GM04504 (cell line): Measurements from ENCODE around the gene SSC5D.

Experiments
- DNase-seq: peaks from one replicate; pipeline ENCODE4 v3.0.0-alpha.2; 2012; ENCODE audit warnings: low read depth

The SSC5D gene

DNA sequence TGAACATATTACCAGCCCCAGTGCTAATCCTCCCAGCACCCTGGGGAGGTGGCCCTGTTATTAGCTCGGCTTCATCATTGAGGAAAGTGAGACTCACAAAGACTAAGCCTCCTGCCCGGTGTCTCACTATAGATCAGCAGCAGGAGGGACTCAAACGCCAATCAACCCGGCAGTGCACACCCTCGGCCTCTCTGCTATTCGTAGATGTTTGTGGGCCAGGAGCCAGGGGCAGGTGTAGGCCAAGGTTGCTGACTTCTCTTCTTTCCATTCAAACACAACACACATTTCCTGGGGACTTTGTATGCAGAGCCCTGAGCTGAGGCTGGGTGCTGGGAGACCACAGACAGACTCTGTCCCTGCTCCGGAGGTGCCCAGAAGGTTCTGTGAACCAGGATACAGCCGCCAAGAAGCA is 66.5 kb downstream of the SSC5D start:
- no peak for DNase-seq

- DNase-seq, result no peak
Measured at GRCh38 chr19:55559684-55560083, 71.4 kb downstream of the SSC5D start.

- DNase-seq, result no peak
Measured at GRCh38 chr19:55563261-55563690, 75.0 kb downstream of the SSC5D start.

DNA sequence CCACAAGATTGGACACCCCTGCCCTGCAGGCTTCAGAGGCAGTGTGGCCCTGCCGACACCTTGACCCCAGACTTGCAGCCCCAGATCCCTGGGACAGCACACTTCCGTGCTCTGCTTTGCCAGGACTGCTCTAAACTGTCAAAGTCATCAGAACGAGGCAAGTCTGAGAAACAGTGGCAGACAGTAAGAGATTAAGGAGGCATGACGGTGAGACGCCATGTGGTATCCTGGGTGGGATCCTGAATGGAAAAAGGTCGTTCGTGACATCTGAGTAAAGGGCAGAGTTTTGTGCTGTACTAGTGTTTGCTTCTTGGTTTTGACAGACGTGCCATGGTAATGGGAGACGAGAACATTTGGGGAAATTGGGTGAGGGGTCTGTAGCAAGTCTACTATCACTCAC is 78.6 kb downstream of the SSC5D start:
- DNase-seq, result no peak

DNA sequence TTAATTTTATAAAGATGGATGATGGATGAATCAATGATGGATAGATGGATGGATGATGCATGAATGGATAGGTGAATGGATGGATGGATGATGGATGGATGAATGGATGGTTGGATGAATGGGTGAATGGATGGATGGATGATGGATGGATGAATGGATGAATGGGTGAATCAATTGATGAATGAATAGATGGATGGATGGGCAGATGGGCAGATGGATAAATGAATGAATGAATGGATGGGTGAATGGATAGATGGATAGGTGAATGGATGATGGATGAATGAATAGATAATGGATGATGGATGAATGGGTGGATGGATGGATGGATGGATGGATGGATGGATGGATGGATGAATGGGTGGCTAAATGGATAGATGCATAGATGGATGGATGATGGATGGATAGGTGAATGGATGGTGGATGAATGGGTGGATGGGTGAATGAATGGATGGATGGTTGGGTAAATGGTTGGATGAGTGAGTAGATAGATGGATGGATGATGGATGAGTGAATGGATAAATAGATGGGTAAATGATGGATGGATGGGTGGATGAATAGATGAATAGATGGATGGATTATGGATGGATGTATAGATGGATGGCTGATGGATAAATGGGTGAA is 79.6 kb downstream of the SSC5D start:
- DNase-seq, result no peak
